Measurements from ENCODE around the gene TMEM119. TPM values are rescaled to one million over a fixed set of nuclear protein-coding genes. Genes with fewer than 3 reads are reported as not detected.

The TMEM119 gene
- total and polyA plus RNA-seq, 2 of the 13 experiments (the other 11 are each of a cell fraction or from before 2014, with no cell fraction given), result not detected

- TF ChIP-seq ZNF687 (CRISPR knock-in tag; IDR thresholded peaks at IDR 0.05), result no peak
- TF ChIP-seq ZNF761 (CRISPR knock-in tag; conservative IDR thresholded peaks at IDR 0.05), result 0 out of 2 replicates have a peak, but pooled peaks have one; percentile 44
- TF ChIP-seq ZNF547 (CRISPR knock-in tag; IDR thresholded peaks at IDR 0.05), result no peak
- TF ChIP-seq ZNF446 (CRISPR knock-in tag; IDR thresholded peaks at IDR 0.05), result no peak
- TF ChIP-seq MXD3 (CRISPR knock-in tag; IDR thresholded peaks at IDR 0.05), result no peak
- TF ChIP-seq ZNF430 (CRISPR knock-in tag; IDR thresholded peaks at IDR 0.05), result no peak
- no peak for TF ChIP-seq ZNF556 (CRISPR knock-in tag; IDR thresholded peaks at IDR 0.05; ENCODE audit: borderline replicate concordance)
- peak; percentile 42; the same call in 1 of the 2 replicates for TF ChIP-seq KLF11 (CRISPR knock-in tag; IDR thresholded peaks at IDR 0.05)
- no peak for TF ChIP-seq ATRX (CRISPR knock-in tag; IDR thresholded peaks at IDR 0.05; ENCODE audit: borderline replicate concordance)
- TF ChIP-seq BORCS8-MEF2B (CRISPR knock-in tag; IDR thresholded peaks at IDR 0.05), result no peak
- no peak for TF ChIP-seq SP5 (CRISPR knock-in tag; IDR thresholded peaks at IDR 0.05; ENCODE audit: borderline replicate concordance, low read depth)
- no peak for TF ChIP-seq REPIN1 (CRISPR knock-in tag; IDR thresholded peaks at IDR 0.05; ENCODE audit: borderline replicate concordance, low read depth)
- no peak for TF ChIP-seq NR2F6 (IDR thresholded peaks at IDR 0.05)
- peak; percentile 38; the same call in 1 of the 2 replicates for TF ChIP-seq NR2F6 (CRISPR knock-in tag; IDR thresholded peaks at IDR 0.05)
- TF ChIP-seq SALL1 (CRISPR knock-in tag; IDR thresholded peaks at IDR 0.05), result no peak
- TF ChIP-seq TBL1XR1 (IDR thresholded peaks at IDR 0.05; ENCODE audit: borderline replicate concordance, low read length, partially characterized antibody), result no peak
- TF ChIP-seq ZBTB46 (CRISPR knock-in tag; IDR thresholded peaks at IDR 0.05; ENCODE audit: borderline replicate concordance), result no peak
- no peak for TF ChIP-seq ZNF101 (CRISPR knock-in tag; IDR thresholded peaks at IDR 0.05; ENCODE audit: borderline replicate concordance, low read depth)
- TF ChIP-seq ZNF841 (CRISPR knock-in tag; IDR thresholded peaks at IDR 0.05; ENCODE audit: borderline replicate concordance), result no peak
These were observed 34.6 kb downstream of the TMEM119 start (continued) for GRCh38 chr12:108563136-108563803.
